ENCODE measurements around the gene PTGS1. TPM values are rescaled to one million over a fixed set of nuclear protein-coding genes. Genes with fewer than 3 reads are reported as not detected.

The PTGS1 gene
- total and polyA plus RNA-seq, 2 of the 13 experiments (the other 11 are each of a cell fraction or from before 2014, with no cell fraction given), result 0.07 to 0.08 TPM

- TF ChIP-seq, protein P1, sequence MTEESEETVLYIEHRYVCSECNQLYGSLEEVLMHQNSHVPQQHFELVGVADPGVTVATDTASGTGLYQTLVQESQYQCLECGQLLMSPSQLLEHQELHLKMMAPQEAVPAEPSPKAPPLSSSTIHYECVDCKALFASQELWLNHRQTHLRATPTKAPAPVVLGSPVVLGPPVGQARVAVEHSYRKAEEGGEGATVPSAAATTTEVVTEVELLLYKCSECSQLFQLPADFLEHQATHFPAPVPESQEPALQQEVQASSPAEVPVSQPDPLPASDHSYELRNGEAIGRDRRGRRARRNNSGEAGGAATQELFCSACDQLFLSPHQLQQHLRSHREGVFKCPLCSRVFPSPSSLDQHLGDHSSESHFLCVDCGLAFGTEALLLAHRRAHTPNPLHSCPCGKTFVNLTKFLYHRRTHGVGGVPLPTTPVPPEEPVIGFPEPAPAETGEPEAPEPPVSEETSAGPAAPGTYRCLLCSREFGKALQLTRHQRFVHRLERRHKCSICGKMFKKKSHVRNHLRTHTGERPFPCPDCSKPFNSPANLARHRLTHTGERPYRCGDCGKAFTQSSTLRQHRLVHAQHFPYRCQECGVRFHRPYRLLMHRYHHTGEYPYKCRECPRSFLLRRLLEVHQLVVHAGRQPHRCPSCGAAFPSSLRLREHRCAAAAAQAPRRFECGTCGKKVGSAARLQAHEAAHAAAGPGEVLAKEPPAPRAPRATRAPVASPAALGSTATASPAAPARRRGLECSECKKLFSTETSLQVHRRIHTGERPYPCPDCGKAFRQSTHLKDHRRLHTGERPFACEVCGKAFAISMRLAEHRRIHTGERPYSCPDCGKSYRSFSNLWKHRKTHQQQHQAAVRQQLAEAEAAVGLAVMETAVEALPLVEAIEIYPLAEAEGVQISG (CRISPR knock-in tag; IDR thresholded peaks at IDR 0.05), result no peak
- no peak for TF ChIP-seq ZNF674 (CRISPR knock-in tag; IDR thresholded peaks at IDR 0.05; ENCODE audit: low read depth)
- TF ChIP-seq EZH2 (conservative IDR thresholded peaks at IDR 0.05; ENCODE audit: low read depth, low read length), result no peak
- no peak for TF ChIP-seq TRIM22 (IDR thresholded peaks at IDR 0.05)
- no peak for TF ChIP-seq ZSCAN5A (CRISPR knock-in tag; IDR thresholded peaks at IDR 0.05; ENCODE audit: borderline replicate concordance)
- no peak for TF ChIP-seq NR3C1 (CRISPR knock-in tag; IDR thresholded peaks at IDR 0.05)
- TF ChIP-seq SMARCC2 (IDR thresholded peaks at IDR 0.05), result no peak
- TF ChIP-seq HNRNPH1 (optimal IDR thresholded peaks at IDR 0.05; ENCODE audit: low read depth, low read length), result no peak
- TF ChIP-seq CENPX (CRISPR knock-in tag; IDR thresholded peaks at IDR 0.05), result no peak
- no peak for TF ChIP-seq GATAD1 (CRISPR knock-in tag; IDR thresholded peaks at IDR 0.05)
- no peak for TF ChIP-seq CBX5 (CRISPR knock-in tag; IDR thresholded peaks at IDR 0.05; ENCODE audit: borderline replicate concordance)
These were observed 19.1 kb downstream of the PTGS1 start (continued) for GRCh38 chr9:122389799-122390481.

Data from HepG2 (cell line).